ENCODE results near the gene KRTAP2-2.
"Not testable (repeated sequence)": the region's sequence is repeated elsewhere in the genome, so short reads cannot be mapped to it uniquely, and the experiment has no call there.

KRTAP2-2 gene

GRCh38 chr17:41064301-41064700 is 9.3 kb upstream of the KRTAP2-2 start:
- DNase-seq: no peak

- no peak for DNase-seq
These were observed 8.4 kb upstream of the KRTAP2-2 start for GRCh38 chr17:41063449-41063848.

GRCh38 chr17:41061964-41062363 is 6.9 kb upstream of the KRTAP2-2 start:
- DNase-seq: no peak

- DNase-seq: no peak
These were observed 5.1 kb upstream of the KRTAP2-2 start, which contains the start of gene KRTAP2-3 for GRCh38 chr17:41060052-41060604. TSS of gene KRTAP2-3 (minus strand) at chr17:41060114. CDS start at chr17:41060050, 64 bp downstream.

GRCh38 chr17:41059276-41060051 is 4.4 kb upstream of the KRTAP2-2 start:
- not testable (repeated sequence) for DNase-seq

GRCh38 chr17:41058741-41059140 is 3.7 kb upstream of the KRTAP2-2 start:
- DNase-seq: no peak

- no peak for DNase-seq
These were observed 2.5 kb upstream of the KRTAP2-2 start for GRCh38 chr17:41057547-41057946.

GRCh38 chr17:41054556-41054955 is 474 bp downstream of the KRTAP2-2 start:
- not testable (repeated sequence) for DNase-seq

- DNase-seq: no peak
These were observed 1.0 kb downstream of the KRTAP2-2 start for GRCh38 chr17:41054025-41054424.

- DNase-seq: no peak
These were observed 2.5 kb downstream of the KRTAP2-2 start for GRCh38 chr17:41052566-41052965.

- DNase-seq: no peak
These were observed 5.9 kb downstream of the KRTAP2-2 start for GRCh38 chr17:41049110-41049509.

GRCh38 chr17:41048441-41048840 is 6.6 kb downstream of the KRTAP2-2 start:
- DNase-seq: no peak

GRCh38 chr17:41046735-41047465 is 8.1 kb downstream of the KRTAP2-2 start, which contains the start of gene KRTAP2-1:
TSS of gene KRTAP2-1 (minus strand) at chr17:41047316. CDS start at chr17:41047267, 49 bp downstream.
- not testable (repeated sequence) for DNase-seq

- no peak for DNase-seq
These were observed 12.1 kb downstream of the KRTAP2-2 start for GRCh38 chr17:41042953-41043352.

- DNase-seq: not testable (repeated sequence)
These were observed 14.1 kb downstream of the KRTAP2-2 start, which contains the start of gene KRTAP1-1 for GRCh38 chr17:41040783-41041571. TSS of gene KRTAP1-1 (minus strand) at chr17:41041450. CDS start at chr17:41041397, 53 bp downstream.

- DNase-seq: no peak
These were observed 17.1 kb downstream of the KRTAP2-2 start for GRCh38 chr17:41037853-41038350.

- DNase-seq: not testable (repeated sequence)
These were observed 20.6 kb downstream of the KRTAP2-2 start, which contains the start of gene KRTAP1-3 for GRCh38 chr17:41034346-41034935. TSS of gene KRTAP1-3 (minus strand) at chr17:41034874. CDS start at chr17:41034821, 53 bp downstream.

GRCh38 chr17:41029633-41030245 is 25.3 kb downstream of the KRTAP2-2 start, which contains the start of gene KRTAP1-4:
TSS of gene KRTAP1-4 (minus strand) at chr17:41030195. CDS start at chr17:41030078, 117 bp downstream.
- no peak for DNase-seq

GRCh38 chr17:41026715-41027471 is 28.1 kb downstream of the KRTAP2-2 start, which contains the start of gene KRTAP1-5:
TSS of gene KRTAP1-5 (minus strand) at chr17:41027208. CDS start at chr17:41027155, 53 bp downstream.
- DNase-seq: no peak

- DNase-seq: no peak
These were observed 30.3 kb downstream of the KRTAP2-2 start for GRCh38 chr17:41024697-41025096.
